Breast epithelium (tissue), 4 donors: ENCODE measurements around the gene TOLLIP. TPM values are rescaled to one million over a fixed set of nuclear protein-coding genes. Genes with fewer than 3 reads are reported as not detected.

Source experiments
- DNase-seq, 2 donors: peaks; one replicate each; pipeline ENCODE4 v3.0.0-alpha.2; 2019; ENCODE audit warnings: low spot score in 2 of 2
- H3K27ac ChIP-seq, 2 donors: fragments of 200-600 bp; sonication (generic) in 1 of 2; one replicate each; pipeline ENCODE4 v1.5.1; 2016 to 2019; ENCODE audit warnings: mild to moderate bottlenecking in 1 of 2
- H3K27me3 ChIP-seq, 2 donors: fragments of 200-600 bp; sonication (generic) in 1 of 2; one replicate each; pipeline versions ENCODE4 v1.5.1 to v1.6.0; 2017 to 2019; ENCODE audit warnings: control low read depth in 1 of 2, mild to moderate bottlenecking in 1 of 2
- H3K36me3 ChIP-seq: fragments of 200-600 bp; one replicate; pipeline ENCODE4 v1.5.1; 2019
- H3K4me1 ChIP-seq, 2 donors: fragments of 200-600 bp; sonication (generic); one replicate each; pipeline ENCODE4 v1.5.1; 2016 to 2019; ENCODE audit warnings: control low read depth in 1 of 2
- H3K4me3 ChIP-seq, 3 donors: fragments of 200-600 bp; sonication (generic); 1 replicate in 2 of 3; 2 replicates in 1 of 3; pipeline ENCODE4 v1.5.1; 2016 to 2019; ENCODE audit warnings: mild to moderate bottlenecking in 3 of 3, moderate library complexity in 2 of 3
- H3K9me3 ChIP-seq, 2 donors: fragments of 200-600 bp; sonication (generic) in 1 of 2; one replicate each; pipeline ENCODE4 v1.5.1; 2016 to 2019; ENCODE audit warnings: control low read depth in 1 of 2
- POLR2A ChIP-seq: fragments of 450-650 bp; IDR thresholded peaks from one replicate; pipeline ENCODE4 v1.6.1; 2016; ENCODE audit warnings: antibody characterized with exemption, mild to moderate bottlenecking, moderate library complexity
- POLR2AphosphoS5 ChIP-seq, 3 donors: sonication (generic); formaldehyde crosslinking; IDR thresholded peaks; one replicate each; pipeline ENCODE4 v1.6.1; 2017; ENCODE audit warnings: antibody characterized with exemption in 3 of 3
- intact Hi-C: fragments of 100-400 bp; cut with DNase I; formaldehyde crosslinking; loops from one replicate; pipeline ENCODE4 v1.15.1; 2023; ENCODE audit warnings: low total_unique reads
- total RNA-seq, 3 donors: library from RNA; depleted of rRNA; stranded (reverse); fragments of >200 nt; gene quantifications; one replicate each; pipeline ENCODE4 v1.1.0, GENCODE V29; 2016
- TF ChIP-seq, protein P1 (sequence below), 3 donors: fragments of 450-650 bp; IDR thresholded peaks; one replicate each; pipeline ENCODE4 v1.5.1; 2016 to 2017; ENCODE audit warnings: antibody characterized with exemption in 3 of 3, mild to moderate bottlenecking in 3 of 3, moderate library complexity in 3 of 3

TOLLIP gene
- total RNA-seq, 3 donors from 2014 or later, result 32.8 to 47.2 (median 41.0) TPM

DNA sequence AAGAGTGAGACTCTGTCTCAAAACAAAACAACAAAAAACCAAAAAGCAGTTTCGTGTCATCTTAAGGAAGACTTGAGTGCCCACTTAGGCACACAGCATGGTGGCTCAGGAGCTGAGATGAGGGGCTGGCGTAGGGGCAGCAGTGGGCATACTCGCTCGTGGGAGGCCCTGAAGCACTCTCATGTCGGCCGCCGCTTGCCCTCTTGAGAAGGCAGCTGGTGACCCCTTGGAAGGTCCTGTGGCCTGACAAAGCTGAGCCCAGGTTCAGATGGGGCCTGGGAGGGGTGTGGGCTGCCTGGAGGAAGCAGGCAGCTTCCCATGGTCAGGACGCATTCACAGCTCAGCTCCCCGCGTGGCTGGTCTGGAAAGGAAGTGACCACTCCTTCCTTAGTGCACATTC is 71.6 kb downstream of the TOLLIP start:
- H3K36me3 ChIP-seq, result no peaks in the 10 kb centered on the region
- peaks cover 0 to 7% of the 10 kb centered on the region in 2 donors for H3K27me3 ChIP-seq
- peaks cover 0 to 3% of the 10 kb centered on the region in 2 donors for H3K9me3 ChIP-seq
- no peak overlapping the region for H3K27ac ChIP-seq
- no peak overlapping the region for H3K4me3 ChIP-seq
- no peak for DNase-seq
- H3K4me1 ChIP-seq, result no peaks in the 10 kb centered on the region
- no peak for TF ChIP-seq POLR2AphosphoS5 (IDR thresholded peaks at IDR 0.05)
- TF ChIP-seq POLR2A, result no peak
- TF ChIP-seq, protein P1, sequence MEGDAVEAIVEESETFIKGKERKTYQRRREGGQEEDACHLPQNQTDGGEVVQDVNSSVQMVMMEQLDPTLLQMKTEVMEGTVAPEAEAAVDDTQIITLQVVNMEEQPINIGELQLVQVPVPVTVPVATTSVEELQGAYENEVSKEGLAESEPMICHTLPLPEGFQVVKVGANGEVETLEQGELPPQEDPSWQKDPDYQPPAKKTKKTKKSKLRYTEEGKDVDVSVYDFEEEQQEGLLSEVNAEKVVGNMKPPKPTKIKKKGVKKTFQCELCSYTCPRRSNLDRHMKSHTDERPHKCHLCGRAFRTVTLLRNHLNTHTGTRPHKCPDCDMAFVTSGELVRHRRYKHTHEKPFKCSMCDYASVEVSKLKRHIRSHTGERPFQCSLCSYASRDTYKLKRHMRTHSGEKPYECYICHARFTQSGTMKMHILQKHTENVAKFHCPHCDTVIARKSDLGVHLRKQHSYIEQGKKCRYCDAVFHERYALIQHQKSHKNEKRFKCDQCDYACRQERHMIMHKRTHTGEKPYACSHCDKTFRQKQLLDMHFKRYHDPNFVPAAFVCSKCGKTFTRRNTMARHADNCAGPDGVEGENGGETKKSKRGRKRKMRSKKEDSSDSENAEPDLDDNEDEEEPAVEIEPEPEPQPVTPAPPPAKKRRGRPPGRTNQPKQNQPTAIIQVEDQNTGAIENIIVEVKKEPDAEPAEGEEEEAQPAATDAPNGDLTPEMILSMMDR (IDR thresholded peaks at IDR 0.05), result no peak
- intact Hi-C loops, result no loop called here

DNA sequence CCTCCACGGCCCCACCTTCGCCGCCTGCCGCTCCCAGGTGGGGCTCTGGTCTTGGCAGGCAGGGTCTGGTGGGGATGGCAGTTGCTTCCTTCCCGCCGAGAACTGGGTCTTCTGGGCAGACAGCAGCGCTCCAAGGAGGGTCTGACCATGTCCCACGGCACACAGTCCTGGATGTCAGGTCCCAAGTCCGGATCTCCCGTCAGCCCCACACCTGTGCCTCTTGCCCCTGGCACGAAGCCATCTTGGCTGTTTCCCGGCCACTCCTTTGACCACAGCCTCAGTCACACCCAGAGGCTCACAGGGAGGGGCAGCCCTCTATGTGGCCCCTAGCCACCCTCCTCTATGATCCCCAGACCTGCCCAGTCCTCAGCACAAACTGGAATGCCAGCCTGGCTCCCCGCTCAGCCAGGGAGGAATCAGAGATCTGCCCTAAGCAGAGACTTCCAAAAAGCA is 72.3 kb downstream of the TOLLIP start:
- Histone ChIP-seq H3K9me3 (peaks cover 0 to 3% of the 10 kb centered on the region in 2 donors), H3K27me3 (peaks cover 0 to 12% of the 10 kb centered on the region in 2 donors)

DNA sequence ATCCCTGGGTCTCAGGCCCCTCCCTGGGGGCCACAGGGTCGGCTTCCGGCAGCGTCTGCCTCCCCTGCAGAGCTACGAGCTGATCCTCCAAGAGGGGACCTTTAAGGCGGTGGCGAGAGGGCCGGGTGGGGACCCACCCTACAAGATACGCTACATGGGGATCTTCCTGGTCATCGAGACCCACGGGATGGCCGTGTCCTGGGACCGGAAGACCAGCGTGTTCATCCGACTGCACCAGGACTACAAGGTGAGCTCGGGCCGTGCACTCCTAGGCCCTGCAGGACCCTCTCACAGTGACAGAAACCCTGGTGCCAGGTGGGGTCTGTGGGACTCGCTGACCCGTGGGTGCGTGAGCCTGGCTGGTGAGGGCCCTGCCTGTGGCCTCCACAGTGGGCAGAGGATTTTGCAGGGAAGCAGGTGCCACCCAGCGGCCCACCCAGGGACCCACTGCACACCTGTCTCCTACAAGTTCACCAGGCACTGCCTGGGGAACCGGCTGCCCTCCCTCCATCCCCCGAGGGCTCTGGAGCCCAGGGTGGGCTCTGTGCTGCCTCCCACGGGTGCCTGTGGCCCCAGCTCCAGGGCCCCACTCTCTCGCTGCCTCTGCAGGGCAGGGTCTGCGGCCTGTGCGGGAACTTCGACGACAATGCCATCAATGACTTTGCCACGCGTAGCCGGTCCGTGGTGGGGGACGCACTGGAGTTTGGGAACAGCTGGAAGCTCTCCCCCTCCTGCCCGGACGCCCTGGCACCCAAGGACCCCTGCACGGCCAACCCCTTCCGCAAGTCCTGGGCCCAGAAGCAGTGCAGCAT is 72.9 kb downstream of the TOLLIP start:
- Histone ChIP-seq H3K4me1 (no peaks in the 10 kb centered on the region), H3K27me3 (peaks cover 0 to 18% of the 10 kb centered on the region in 2 donors), H3K36me3 (no peaks in the 10 kb centered on the region), H3K9me3 (no peaks in the 10 kb centered on the region), H3K4me3 (no peak overlapping the region), H3K27ac (no peak overlapping the region)
- TF ChIP-seq POLR2AphosphoS5 (IDR thresholded peaks at IDR 0.05) (no peak), POLR2A (no peak)
- TF ChIP-seq, protein P1 (IDR thresholded peaks at IDR 0.05), result no peak
- intact Hi-C loops, result loop anchor here (1.0 kb wide), 1 partner anchor 24 kb away; no protein-coding TSS in a partner anchor
- DNase-seq, result no peak

More for the DNA sequence above, 72.3 kb downstream of the TOLLIP start:
- TF ChIP-seq, protein P1 (IDR thresholded peaks at IDR 0.05), result no peak
- no peak for TF ChIP-seq POLR2A
- no peak for TF ChIP-seq POLR2AphosphoS5 (IDR thresholded peaks at IDR 0.05)
- DNase-seq, result no peak
- Histone ChIP-seq H3K4me3 (no peak overlapping the region), H3K36me3 (no peaks in the 10 kb centered on the region), H3K4me1 (no peaks in the 10 kb centered on the region), H3K27ac (no peak overlapping the region)
- intact Hi-C loops, result no loop called here

DNA sequence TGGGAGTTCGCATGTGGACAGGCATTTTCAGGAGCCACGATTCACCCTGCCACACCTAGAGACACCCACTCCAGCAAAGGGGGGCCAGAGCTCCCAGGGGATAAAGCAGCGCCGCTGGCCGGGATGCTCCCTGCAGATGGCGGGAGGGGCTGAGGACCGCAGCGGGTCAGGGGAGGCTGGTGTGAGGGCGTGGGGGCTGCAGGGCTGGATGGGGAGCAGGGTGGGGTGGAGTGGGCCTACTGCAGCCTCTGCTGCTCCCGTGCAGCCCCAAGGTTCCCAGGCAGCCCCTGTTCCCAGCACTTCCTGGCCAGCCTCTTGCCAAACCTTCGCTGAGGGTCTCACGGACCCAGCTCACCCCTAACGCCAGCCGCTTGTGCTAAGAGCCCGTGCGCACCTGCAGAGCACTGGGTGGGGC is 73.5 kb downstream of the TOLLIP start:
- H3K4me3 ChIP-seq, result no peak overlapping the region
- DNase-seq, result no peak
- no peaks in the 10 kb centered on the region for H3K9me3 ChIP-seq
- H3K27ac ChIP-seq, result no peak overlapping the region
- peaks cover 0 to 24% of the 10 kb centered on the region in 2 donors for H3K27me3 ChIP-seq
- intact Hi-C loops, result loop anchor here (1.0 kb wide), 1 partner anchor 24 kb away; no protein-coding TSS in a partner anchor
- no peaks in the 10 kb centered on the region for H3K4me1 ChIP-seq
- TF ChIP-seq POLR2AphosphoS5 (IDR thresholded peaks at IDR 0.05) (no peak), POLR2A (no peak)
- TF ChIP-seq, protein P1 (IDR thresholded peaks at IDR 0.05), result no peak
- H3K36me3 ChIP-seq, result no peaks in the 10 kb centered on the region

DNA sequence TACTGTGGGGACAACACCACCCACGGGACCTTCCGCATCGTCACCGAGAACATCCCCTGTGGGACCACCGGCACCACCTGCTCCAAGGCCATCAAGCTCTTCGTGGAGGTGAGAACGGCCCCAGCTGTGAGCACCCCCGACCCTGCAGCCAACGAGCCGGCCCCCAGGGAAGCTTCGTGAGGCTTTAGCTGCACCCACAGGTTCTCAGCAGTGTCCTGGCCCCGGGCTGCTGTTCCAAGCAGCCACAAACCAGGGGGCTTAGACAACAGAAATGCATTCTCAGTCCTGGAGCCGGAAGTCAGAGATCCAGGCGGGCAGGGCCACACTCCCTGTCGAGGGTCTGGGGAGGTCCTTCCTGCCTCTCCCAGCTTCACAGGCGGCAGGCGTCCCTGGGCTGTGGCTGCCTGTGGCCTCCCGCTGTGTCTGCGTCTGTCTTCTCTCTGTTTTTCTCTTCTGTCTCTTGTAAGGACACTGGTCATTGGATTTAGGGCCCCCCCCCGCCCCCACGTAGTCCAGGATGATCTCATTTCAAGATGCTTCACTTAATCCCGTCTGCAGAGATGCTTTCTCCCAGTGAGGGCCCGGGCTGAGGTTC is 74.0 kb downstream of the TOLLIP start:
- intact Hi-C loops, result no loop called here
- no peak overlapping the region for H3K4me3 ChIP-seq
- no peaks in the 10 kb centered on the region for H3K36me3 ChIP-seq
- H3K4me1 ChIP-seq, result no peaks in the 10 kb centered on the region
- H3K9me3 ChIP-seq, result no peaks in the 10 kb centered on the region
- DNase-seq, result no peak
- H3K27me3 ChIP-seq, result peaks cover 0 to 29% of the 10 kb centered on the region in 2 donors
- no peak for TF ChIP-seq POLR2A
- TF ChIP-seq POLR2AphosphoS5 (IDR thresholded peaks at IDR 0.05), result no peak
- TF ChIP-seq, protein P1 (IDR thresholded peaks at IDR 0.05), result no peak
- H3K27ac ChIP-seq, result no peak overlapping the region
